ENCODE measurements around the gene CLDN15. TPM values are rescaled to one million over a fixed set of nuclear protein-coding genes. Genes with fewer than 3 reads are reported as not detected.

The CLDN15 gene
- polyA plus RNA-seq, 1 donor (not counting 4 experiments of a cell fraction or from before 2014, with no cell fraction given), result 2.4 TPM

- DNase-seq (ENCODE audit: low read depth, low spot score) (no peak), FAIRE-seq (no peak)
- no peak overlapping the region for H3K9ac ChIP-seq (ENCODE audit: control insufficient read depth, extremely low read depth, insufficient read depth, low read length)
- H2AFZ ChIP-seq (ENCODE audit: control insufficient read depth, low read length), result no peak overlapping the region
- H3K27ac ChIP-seq (ENCODE audit: control insufficient read depth, insufficient read depth, low read length), result no peak overlapping the region
- no peaks in the 10 kb centered on the region for H4K20me1 ChIP-seq (ENCODE audit: control insufficient read depth, extremely low read depth, insufficient read depth, low read length)
- no peaks in the 10 kb centered on the region for H3K9me1 ChIP-seq (ENCODE audit: control insufficient read depth, extremely low read depth, insufficient read depth, low read length)
- peaks cover 1 to 11% of the 10 kb centered on the region in 2 experiments for H3K36me3 ChIP-seq (ENCODE audit: control insufficient read depth in 2 of 2, extremely low read depth in 1 of 2, insufficient read depth in 2 of 2, low read length in 2 of 2)
- no peak overlapping the region for H3K4me3 ChIP-seq (ENCODE audit: control insufficient read depth in 2 of 3, extremely low read depth in 1 of 3, insufficient read depth in 2 of 3, low read depth in 1 of 3, low read length in 3 of 3)
- H3K79me2 ChIP-seq (ENCODE audit: control insufficient read depth, insufficient read depth, low read length), result peaks cover 65% of the 10 kb centered on the region
- H3K4me1 ChIP-seq (ENCODE audit: control insufficient read depth, extremely low read depth, insufficient read depth, low read length), result peaks cover 21% of the 10 kb centered on the region
- TF ChIP-seq EZH2 (IDR thresholded peaks at IDR 0.05; ENCODE audit: low read length) (no peak), CTCF (optimal IDR thresholded peaks at IDR 0.05 in 1 of 3, IDR thresholded peaks at IDR 0.05 in 1 of 3, conservative IDR thresholded peaks at IDR 0.05 in 1 of 3; ENCODE audit: extremely low read depth in 1 of 3, insufficient read depth in 2 of 3, low read length in 3 of 3) (no peak)
- dilution Hi-C loops (cut with MboI; ENCODE audit: extremely low pct_ligation_motif_present, low sequenced_read_pairs), result no loop called here
- H3K27me3 ChIP-seq (ENCODE audit: control insufficient read depth, extremely low read depth, insufficient read depth, low read length), result no peaks in the 10 kb centered on the region
- no peaks in the 10 kb centered on the region for H3K9me3 ChIP-seq (ENCODE audit: control insufficient read depth, low read depth, low read length)
- H3K4me2 ChIP-seq (ENCODE audit: control insufficient read depth, extremely low read depth, insufficient read depth, low read depth, low read length), result no peak overlapping the region
Observed at GRCh38 chr7:101248276-101248675, 10.7 kb upstream of the CLDN15 start.

GRCh38 chr7:101245147-101245668, 7.6 kb upstream of the CLDN15 start:
- H3K9ac ChIP-seq (ENCODE audit: control insufficient read depth, extremely low read depth, insufficient read depth, low read length), result peak overlapping the region; percentile 80
- dilution Hi-C loops (cut with MboI; ENCODE audit: extremely low pct_ligation_motif_present, low sequenced_read_pairs), result no loop called here
- H3K27ac ChIP-seq (ENCODE audit: control insufficient read depth, insufficient read depth, low read length), result peak overlapping the region; percentile 74

More at GRCh38 chr7:101245147-101245668, 7.6 kb upstream of the CLDN15 start:
- peaks cover 66% of the 10 kb centered on the region for H3K79me2 ChIP-seq (ENCODE audit: control insufficient read depth, insufficient read depth, low read length)
- DNase-seq (ENCODE audit: low read depth, low spot score) (no peak), FAIRE-seq (no peak)
- H3K9me3 ChIP-seq (ENCODE audit: control insufficient read depth, low read depth, low read length), result no peaks in the 10 kb centered on the region
- H3K27me3 ChIP-seq (ENCODE audit: control insufficient read depth, extremely low read depth, insufficient read depth, low read length), result no peaks in the 10 kb centered on the region
- H3K4me3 ChIP-seq (ENCODE audit: control insufficient read depth in 2 of 3, extremely low read depth in 1 of 3, insufficient read depth in 2 of 3, low read depth in 1 of 3, low read length in 3 of 3), result peak overlapping the region; percentile 64 to 73 (median 66)
- H2AFZ ChIP-seq (ENCODE audit: control insufficient read depth, low read length), result peak overlapping the region; percentile 93
- H4K20me1 ChIP-seq (ENCODE audit: control insufficient read depth, extremely low read depth, insufficient read depth, low read length), result no peaks in the 10 kb centered on the region
- H3K36me3 ChIP-seq (ENCODE audit: control insufficient read depth in 2 of 2, extremely low read depth in 1 of 2, insufficient read depth in 2 of 2, low read length in 2 of 2), result peaks cover 9 to 18% of the 10 kb centered on the region in 2 experiments
- no peak for TF ChIP-seq CTCF (optimal IDR thresholded peaks at IDR 0.05 in 1 of 3, IDR thresholded peaks at IDR 0.05 in 1 of 3, conservative IDR thresholded peaks at IDR 0.05 in 1 of 3; ENCODE audit: extremely low read depth in 1 of 3, insufficient read depth in 2 of 3, low read length in 3 of 3)
- TF ChIP-seq EZH2 (IDR thresholded peaks at IDR 0.05; ENCODE audit: low read length), result no peak
- peaks cover 24% of the 10 kb centered on the region for H3K4me1 ChIP-seq (ENCODE audit: control insufficient read depth, extremely low read depth, insufficient read depth, low read length)
- no peaks in the 10 kb centered on the region for H3K9me1 ChIP-seq (ENCODE audit: control insufficient read depth, extremely low read depth, insufficient read depth, low read length)
- peak overlapping the region; percentile 93 for H3K4me2 ChIP-seq (ENCODE audit: control insufficient read depth, extremely low read depth, insufficient read depth, low read depth, low read length)

Measured in keratinocyte (primary cell).